HG02798 (cell line): Measurements from ENCODE around the gene CTXN1.
"Not testable (repeated sequence)": the region's sequence is repeated elsewhere in the genome, so short reads cannot be mapped to it uniquely, and the experiment has no call there.

ENCODE experiments used
- ATAC-seq: cut with Tn5 transposase; IDR thresholded peaks from one replicate; pipeline ENCODE4 v1.9.1; 2021; ENCODE audit warnings: mild to moderate bottlenecking; ENCODE audit not compliant: unreplicated experiment, poor library complexity

Gene CTXN1

GRCh38 chr19:7953060-7953459 is 27.1 kb upstream of the CTXN1 start:
- no peak for ATAC-seq

GRCh38 chr19:7947939-7948338 is 22.0 kb upstream of the CTXN1 start:
- ATAC-seq, result no peak

GRCh38 chr19:7944177-7944761 is 18.3 kb upstream of the CTXN1 start:
- peak; percentile 21 for ATAC-seq

GRCh38 chr19:7943444-7944176 is 17.7 kb upstream of the CTXN1 start, which contains the start of gene TIMM44:
TIMM44 (minus strand) TSS chr19:7943666; CDS start chr19:7943651, 15 bp downstream.
- ATAC-seq, result peak; percentile 97

GRCh38 chr19:7942981-7943443 is 17.1 kb upstream of the CTXN1 start:
- ATAC-seq, result peak; percentile 24

- no peak for ATAC-seq
These were observed 16.1 kb upstream of the CTXN1 start for GRCh38 chr19:7941895-7942596.

- ATAC-seq, result no peak
These were observed 14.9 kb upstream of the CTXN1 start for GRCh38 chr19:7940841-7941240.

- ATAC-seq, result no peak
These were observed 8.8 kb upstream of the CTXN1 start for GRCh38 chr19:7934766-7935165.

GRCh38 chr19:7933828-7934725 is 8.1 kb upstream of the CTXN1 start:
- no peak for ATAC-seq

GRCh38 chr19:7933411-7933810 is 7.5 kb upstream of the CTXN1 start:
- no peak for ATAC-seq

GRCh38 chr19:7932930-7933300 is 7.0 kb upstream of the CTXN1 start:
- no peak for ATAC-seq

GRCh38 chr19:7932276-7932929 is 6.5 kb upstream of the CTXN1 start:
- ATAC-seq, result no peak

GRCh38 chr19:7931221-7932061 is 5.5 kb upstream of the CTXN1 start:
- ATAC-seq, result no peak

GRCh38 chr19:7930765-7931164 is 4.8 kb upstream of the CTXN1 start:
- no peak for ATAC-seq

GRCh38 chr19:7930030-7930429 is 4.1 kb upstream of the CTXN1 start:
- not testable (repeated sequence) for ATAC-seq

- no peak for ATAC-seq
These were observed 3.1 kb upstream of the CTXN1 start for GRCh38 chr19:7928741-7929701.

GRCh38 chr19:7928334-7928706 is 2.4 kb upstream of the CTXN1 start:
- ATAC-seq, result no peak
